ENCODE data around the gene HOXB9. TPM values are rescaled to one million over a fixed set of nuclear protein-coding genes. Genes with fewer than 3 reads are reported as not detected.
A peak's percentile ranks its signal among the peaks of the same experiment; 100 is the strongest.

Gene HOXB9
- total and polyA plus RNA-seq, 12 donors: 0.11 to 2.7 (median 0.68) TPM; not detected in 2

- H3K36me3 ChIP-seq (replicated peaks in 1 of 2): peaks cover 0 to 13% of the 10 kb centered on the region in 2 donors
- DNase-seq: peak in 1 of 7 donors; percentile 66
- H3K27ac ChIP-seq: peak overlapping the region in 2 of 5 donors; percentile 84 to 87
- peak overlapping the region in 1 of 4 donors; percentile 72 for H3K4me3 ChIP-seq
- H3K27me3 ChIP-seq: no peaks in the 10 kb centered on the region
- TF ChIP-seq POLR2A (IDR thresholded peaks at IDR 0.05): peak in 1 of 2 donors; percentile 3
- no peak for TF ChIP-seq CTCF (IDR thresholded peaks at IDR 0.05)
- peaks cover 0 to 33% of the 10 kb centered on the region in 2 donors for H3K4me1 ChIP-seq (replicated peaks in 1 of 2)
- intact Hi-C loops (cut with DNase I): loop anchor here (5.0 to 10.0 kb wide), 2 partner anchors 251 to 259 kb away; no protein-coding TSS in a partner anchor
- no peaks in the 10 kb centered on the region for H3K9me3 ChIP-seq (replicated peaks in 1 of 3)
- 55 to 76% (median 66%) methylated on average over 36 to 54 of the region's 54 CpGs for WGBS, 4 donors
Measured at GRCh38 chr17:48596000-48596734, 30.0 kb downstream of the HOXB9 start.

- Histone ChIP-seq H3K27me3 (no peaks in the 10 kb centered on the region), H3K36me3 (replicated peaks in 1 of 2) (peaks cover 0 to 13% of the 10 kb centered on the region in 2 donors), H3K4me3 (no peak overlapping the region), H3K27ac (peak overlapping the region in 1 of 5 donors; percentile 84), H3K4me1 (replicated peaks in 1 of 2) (peaks cover 0 to 33% of the 10 kb centered on the region in 2 donors), H3K9me3 (replicated peaks in 1 of 3) (no peaks in the 10 kb centered on the region)
- TF ChIP-seq CTCF (IDR thresholded peaks at IDR 0.05): no peak
- TF ChIP-seq POLR2A (IDR thresholded peaks at IDR 0.05): no peak
- intact Hi-C loops (cut with DNase I): loop anchor here (5.0 to 10.0 kb wide), 2 partner anchors 251 to 258 kb away; no protein-coding TSS in a partner anchor
- 81 to 86% (median 82%) methylated on average over 24 to 25 of the region's 25 CpGs for WGBS, 4 donors
- DNase-seq: no peak
Measured at GRCh38 chr17:48595278-48595999, 30.7 kb downstream of the HOXB9 start.

GRCh38 chr17:48594538-48595277 lies 31.4 kb downstream of the HOXB9 start:
- 68 to 87% (median 81%) methylated on average over 23 to 25 of the region's 25 CpGs for WGBS, 4 donors
- DNase-seq: no peak
- intact Hi-C loops (cut with DNase I): loop anchor here (5.0 to 10.0 kb wide), 2 partner anchors 250 to 257 kb away; no protein-coding TSS in a partner anchor
- Histone ChIP-seq H3K36me3 (replicated peaks in 1 of 2) (peaks cover 0 to 13% of the 10 kb centered on the region in 2 donors), H3K27me3 (no peaks in the 10 kb centered on the region), H3K9me3 (replicated peaks in 1 of 3) (no peaks in the 10 kb centered on the region), H3K4me1 (replicated peaks in 1 of 2) (peaks cover 0 to 33% of the 10 kb centered on the region in 2 donors), H3K4me3 (no peak overlapping the region), H3K27ac (peak overlapping the region in 1 of 5 donors; percentile 66)
- TF ChIP-seq POLR2A (IDR thresholded peaks at IDR 0.05): no peak
- TF ChIP-seq CTCF (IDR thresholded peaks at IDR 0.05): no peak
